PFSK-1 (cell line): Measurements from ENCODE around the gene LECT2.

Experiments
- FOXP2 ChIP-seq: optimal IDR thresholded peaks from 2 replicates; pipeline ENCODE3; 2011; ENCODE audit warnings: borderline replicate concordance, control low read depth, inconsistent platforms; ENCODE audit not compliant: insufficient read depth; ENCODE audit errors: extremely low read length, extremely low read depth
- POLR2AphosphoS5 ChIP-seq: IDR thresholded peaks from 2 replicates; pipeline ENCODE4 v1.6.1; 2012; ENCODE audit warnings: low read depth, mild to moderate bottlenecking, control low read depth, low read length, moderate library complexity
- SIN3A ChIP-seq: IDR thresholded peaks from 2 replicates; pipeline ENCODE4 v1.6.1; 2012; ENCODE audit warnings: mild to moderate bottlenecking, low read length, moderate library complexity, borderline replicate concordance; ENCODE audit not compliant: insufficient read depth
- TAF1 ChIP-seq: IDR thresholded peaks from 2 replicates; pipeline ENCODE4 v1.6.1; 2012; ENCODE audit warnings: low read length, control low read depth, borderline replicate concordance; ENCODE audit not compliant: insufficient read depth
- TF ChIP-seq, protein P1 (sequence below), 2 experiments: IDR thresholded peaks; 2 replicates each; pipeline versions ENCODE4 v1.6.1 to v1.8.0; 2011 to 2012; ENCODE audit warnings: low read depth in 2 of 2, low read length in 2 of 2, control low read depth in 1 of 2, inconsistent platforms in 1 of 2, mild to moderate bottlenecking in 1 of 2, moderate library complexity in 1 of 2; ENCODE audit not compliant: insufficient read depth in 1 of 2

GRCh38 chr5:135993880-135994636 is 39.3 kb upstream of the LECT2 start:
- TF ChIP-seq POLR2AphosphoS5: no peak
- TF ChIP-seq, protein P1, sequence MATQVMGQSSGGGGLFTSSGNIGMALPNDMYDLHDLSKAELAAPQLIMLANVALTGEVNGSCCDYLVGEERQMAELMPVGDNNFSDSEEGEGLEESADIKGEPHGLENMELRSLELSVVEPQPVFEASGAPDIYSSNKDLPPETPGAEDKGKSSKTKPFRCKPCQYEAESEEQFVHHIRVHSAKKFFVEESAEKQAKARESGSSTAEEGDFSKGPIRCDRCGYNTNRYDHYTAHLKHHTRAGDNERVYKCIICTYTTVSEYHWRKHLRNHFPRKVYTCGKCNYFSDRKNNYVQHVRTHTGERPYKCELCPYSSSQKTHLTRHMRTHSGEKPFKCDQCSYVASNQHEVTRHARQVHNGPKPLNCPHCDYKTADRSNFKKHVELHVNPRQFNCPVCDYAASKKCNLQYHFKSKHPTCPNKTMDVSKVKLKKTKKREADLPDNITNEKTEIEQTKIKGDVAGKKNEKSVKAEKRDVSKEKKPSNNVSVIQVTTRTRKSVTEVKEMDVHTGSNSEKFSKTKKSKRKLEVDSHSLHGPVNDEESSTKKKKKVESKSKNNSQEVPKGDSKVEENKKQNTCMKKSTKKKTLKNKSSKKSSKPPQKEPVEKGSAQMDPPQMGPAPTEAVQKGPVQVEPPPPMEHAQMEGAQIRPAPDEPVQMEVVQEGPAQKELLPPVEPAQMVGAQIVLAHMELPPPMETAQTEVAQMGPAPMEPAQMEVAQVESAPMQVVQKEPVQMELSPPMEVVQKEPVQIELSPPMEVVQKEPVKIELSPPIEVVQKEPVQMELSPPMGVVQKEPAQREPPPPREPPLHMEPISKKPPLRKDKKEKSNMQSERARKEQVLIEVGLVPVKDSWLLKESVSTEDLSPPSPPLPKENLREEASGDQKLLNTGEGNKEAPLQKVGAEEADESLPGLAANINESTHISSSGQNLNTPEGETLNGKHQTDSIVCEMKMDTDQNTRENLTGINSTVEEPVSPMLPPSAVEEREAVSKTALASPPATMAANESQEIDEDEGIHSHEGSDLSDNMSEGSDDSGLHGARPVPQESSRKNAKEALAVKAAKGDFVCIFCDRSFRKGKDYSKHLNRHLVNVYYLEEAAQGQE (IDR thresholded peaks at IDR 0.05; ENCODE audit: insufficient read depth in 1 of 2, low read depth in 2 of 2, low read length in 2 of 2): no peak
- TF ChIP-seq SIN3A: no peak
- TF ChIP-seq FOXP2: peak; percentile 14
- no peak for TF ChIP-seq TAF1
